Mesothelial cell of epicardium (in vitro differentiated cells): Measurements from ENCODE around the gene STK10. TPM values are rescaled to one million over a fixed set of nuclear protein-coding genes. Genes with fewer than 3 reads are reported as not detected.

ENCODE experiments used
- DNase-seq, 2 experiments: peaks; one replicate each; pipeline ENCODE4 v3.0.0; 2021; ENCODE audit warnings: low spot score in 2 of 2; ENCODE audit not compliant: unreplicated experiment in 2 of 2
- H3K27ac Mint-ChIP-seq: 2 replicates; pipeline ENCODE4 v1.8.0; 2021; ENCODE audit warnings: mixed read lengths
- H3K27me3 Mint-ChIP-seq: 2 replicates; pipeline ENCODE4 v1.8.0; 2021; ENCODE audit warnings: low read depth, mixed read lengths
- H3K36me3 Mint-ChIP-seq: 2 replicates; pipeline ENCODE4 v1.8.0; 2021; ENCODE audit warnings: mixed read lengths
- H3K4me1 Mint-ChIP-seq: 2 replicates; pipeline ENCODE4 v1.8.0; 2021; ENCODE audit warnings: mixed read lengths
- H3K4me3 Mint-ChIP-seq: 2 replicates; pipeline ENCODE4 v1.8.0; 2021; ENCODE audit warnings: mild to moderate bottlenecking, moderate library complexity, mixed read lengths
- H3K9me3 Mint-ChIP-seq: 2 replicates; pipeline ENCODE4 v1.8.0; 2021; ENCODE audit warnings: mixed read lengths
- total RNA-seq: library from RNA; stranded (reverse); gene quantifications from 3 replicates; pipeline ENCODE4 v1.2.1, GENCODE V29; 2021
- TF ChIP-seq, protein P1 (sequence below): fragments of 200-600 bp; sonication (generic); IDR thresholded peaks from one replicate; pipeline ENCODE4 v1.5.0; 2021; ENCODE audit warnings: antibody characterized with exemption; ENCODE audit not compliant: unreplicated experiment

The STK10 gene
- total RNA-seq, 1 donor from 2014 or later = 15.5 TPM

DNA sequence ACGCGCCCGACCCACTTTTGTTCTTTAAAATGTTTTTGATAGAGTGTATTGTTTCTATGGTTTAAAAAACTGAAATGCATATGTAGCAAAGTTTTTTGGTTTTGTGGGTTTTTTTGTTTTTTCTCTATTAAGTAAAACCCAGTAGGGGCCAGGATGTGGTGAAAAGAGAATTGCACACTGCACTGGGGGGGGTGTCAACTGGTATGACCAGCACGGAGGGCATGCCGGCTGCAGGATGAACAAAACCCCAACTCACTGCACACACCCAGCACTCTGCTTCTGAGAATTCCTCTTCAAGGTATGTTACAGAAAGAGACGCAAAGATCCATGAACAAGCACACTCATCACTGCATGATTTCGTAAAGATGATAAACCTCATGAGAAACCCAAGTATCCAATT lies 75.0 kb downstream of the STK10 start:
- DNase-seq = no peak
- no peak overlapping the region for H3K27ac Mint-ChIP-seq

DNA sequence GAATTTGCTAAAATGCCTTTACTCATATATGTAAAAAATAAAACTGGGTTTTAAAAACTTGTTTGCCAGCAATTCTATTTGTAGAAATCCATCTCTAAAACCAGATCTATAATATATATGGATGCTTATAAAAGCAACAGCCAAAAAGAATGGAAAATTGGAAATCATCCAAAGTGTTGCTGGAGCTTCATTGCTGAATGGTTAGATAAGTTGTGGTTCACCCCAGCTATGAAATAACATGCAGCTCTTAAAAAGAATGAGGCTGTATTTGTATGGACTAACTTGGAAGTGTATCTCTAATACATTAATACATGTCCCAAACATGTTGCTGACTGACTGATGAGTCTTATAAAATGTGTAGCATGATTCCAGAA lies 76.2 kb downstream of the STK10 start:
- Mint-ChIP-seq H3K36me3 (peaks cover 4% of the 10 kb centered on the region), H3K4me3 (no peak overlapping the region), H3K27ac (peak overlapping the region; percentile 82), H3K27me3 (no peaks in the 10 kb centered on the region), H3K4me1 (peaks cover 37% of the 10 kb centered on the region), H3K9me3 (no peaks in the 10 kb centered on the region)
- DNase-seq = no peak
- TF ChIP-seq, protein P1, sequence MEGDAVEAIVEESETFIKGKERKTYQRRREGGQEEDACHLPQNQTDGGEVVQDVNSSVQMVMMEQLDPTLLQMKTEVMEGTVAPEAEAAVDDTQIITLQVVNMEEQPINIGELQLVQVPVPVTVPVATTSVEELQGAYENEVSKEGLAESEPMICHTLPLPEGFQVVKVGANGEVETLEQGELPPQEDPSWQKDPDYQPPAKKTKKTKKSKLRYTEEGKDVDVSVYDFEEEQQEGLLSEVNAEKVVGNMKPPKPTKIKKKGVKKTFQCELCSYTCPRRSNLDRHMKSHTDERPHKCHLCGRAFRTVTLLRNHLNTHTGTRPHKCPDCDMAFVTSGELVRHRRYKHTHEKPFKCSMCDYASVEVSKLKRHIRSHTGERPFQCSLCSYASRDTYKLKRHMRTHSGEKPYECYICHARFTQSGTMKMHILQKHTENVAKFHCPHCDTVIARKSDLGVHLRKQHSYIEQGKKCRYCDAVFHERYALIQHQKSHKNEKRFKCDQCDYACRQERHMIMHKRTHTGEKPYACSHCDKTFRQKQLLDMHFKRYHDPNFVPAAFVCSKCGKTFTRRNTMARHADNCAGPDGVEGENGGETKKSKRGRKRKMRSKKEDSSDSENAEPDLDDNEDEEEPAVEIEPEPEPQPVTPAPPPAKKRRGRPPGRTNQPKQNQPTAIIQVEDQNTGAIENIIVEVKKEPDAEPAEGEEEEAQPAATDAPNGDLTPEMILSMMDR = no peak

More for the DNA sequence above, 75.0 kb downstream of the STK10 start:
- H3K4me3 Mint-ChIP-seq = no peak overlapping the region
- TF ChIP-seq, protein P1 = no peak
- no peaks in the 10 kb centered on the region for H3K27me3 Mint-ChIP-seq
- no peaks in the 10 kb centered on the region for H3K9me3 Mint-ChIP-seq
- peaks cover 25% of the 10 kb centered on the region for H3K4me1 Mint-ChIP-seq
- peaks cover 4% of the 10 kb centered on the region for H3K36me3 Mint-ChIP-seq

DNA sequence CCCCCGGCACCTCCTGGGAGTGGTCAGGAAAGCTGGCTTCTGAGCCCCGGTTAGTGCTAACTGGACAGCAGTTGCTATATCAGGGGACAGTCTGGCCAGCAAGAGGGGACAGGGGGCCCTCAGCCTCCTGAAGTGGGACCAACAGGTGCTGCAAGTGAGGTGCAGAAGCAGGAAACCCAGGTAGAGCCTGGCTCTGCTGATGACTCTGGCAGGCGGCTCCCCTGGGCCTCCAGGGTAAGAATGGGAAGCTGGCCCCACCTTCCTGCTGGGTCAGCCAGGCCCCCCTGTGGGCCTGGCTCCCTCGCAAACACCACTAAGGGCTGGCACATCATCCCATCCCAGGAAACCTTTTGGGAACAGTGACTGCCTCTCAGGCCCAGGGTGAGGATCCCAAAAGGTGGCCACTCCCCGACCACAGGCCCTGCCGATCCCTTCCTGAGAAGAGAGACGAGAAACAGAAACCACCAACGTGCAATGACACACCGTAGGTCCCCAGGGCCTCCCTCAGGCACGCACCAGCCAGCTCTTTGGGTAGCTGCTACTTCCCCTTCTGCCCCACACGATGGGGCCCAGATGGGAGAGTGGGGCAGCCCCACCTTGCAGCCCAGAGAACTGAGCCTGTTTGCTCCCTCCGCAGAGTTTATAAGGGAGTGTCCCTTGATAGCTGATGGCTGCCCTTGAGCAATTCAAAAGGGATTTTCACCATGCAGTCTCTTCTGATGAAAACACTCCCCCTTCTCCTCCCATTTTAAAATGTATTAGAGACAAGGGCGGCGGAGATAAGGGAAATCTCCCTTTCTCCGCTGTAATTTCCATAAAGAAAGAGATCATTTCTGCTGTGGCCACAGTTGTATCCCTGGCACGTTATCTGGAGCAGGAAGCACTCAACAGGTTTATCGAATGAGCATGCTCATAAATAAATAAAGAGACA lies 76.8 kb downstream of the STK10 start:
- TF ChIP-seq, protein P1 = no peak
- Mint-ChIP-seq H3K4me1 (peaks cover 39% of the 10 kb centered on the region), H3K4me3 (peak overlapping the region; percentile 22), H3K9me3 (no peaks in the 10 kb centered on the region), H3K27ac (peak overlapping the region; percentile 82), H3K36me3 (peaks cover 4% of the 10 kb centered on the region), H3K27me3 (no peaks in the 10 kb centered on the region)
- no peak for DNase-seq

DNA sequence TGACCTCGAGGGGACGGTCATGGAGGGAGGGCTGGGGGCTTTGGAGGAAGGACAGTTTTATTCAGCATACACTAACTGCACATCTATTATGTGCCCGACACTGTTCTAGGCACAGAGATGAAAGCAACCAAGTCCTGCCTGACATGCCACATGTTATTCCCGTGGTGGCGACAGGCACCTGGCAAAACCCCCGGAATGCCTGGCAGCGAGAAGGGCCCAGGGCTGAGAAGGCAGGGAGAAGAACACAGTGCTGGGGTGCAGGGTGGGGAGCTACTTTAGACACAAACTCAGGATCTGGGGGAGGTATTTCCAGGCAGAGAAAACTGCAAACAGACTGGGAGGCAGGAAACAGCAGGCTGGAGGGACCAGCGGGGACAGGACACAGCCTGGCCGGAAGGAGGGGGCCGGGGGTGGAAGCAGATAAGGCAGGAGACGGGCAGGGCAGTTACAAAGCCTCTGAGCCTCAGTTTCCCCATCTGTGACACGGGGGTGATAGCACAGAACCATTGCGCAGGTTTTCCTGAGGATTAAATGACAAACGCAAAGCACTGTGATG lies 77.7 kb downstream of the STK10 start:
- Mint-ChIP-seq H3K27ac (peak overlapping the region; percentile 72), H3K27me3 (no peaks in the 10 kb centered on the region), H3K4me3 (no peak overlapping the region), H3K36me3 (no peaks in the 10 kb centered on the region), H3K9me3 (no peaks in the 10 kb centered on the region), H3K4me1 (peaks cover 39% of the 10 kb centered on the region)
- TF ChIP-seq, protein P1 = no peak
- no peak for DNase-seq

DNA sequence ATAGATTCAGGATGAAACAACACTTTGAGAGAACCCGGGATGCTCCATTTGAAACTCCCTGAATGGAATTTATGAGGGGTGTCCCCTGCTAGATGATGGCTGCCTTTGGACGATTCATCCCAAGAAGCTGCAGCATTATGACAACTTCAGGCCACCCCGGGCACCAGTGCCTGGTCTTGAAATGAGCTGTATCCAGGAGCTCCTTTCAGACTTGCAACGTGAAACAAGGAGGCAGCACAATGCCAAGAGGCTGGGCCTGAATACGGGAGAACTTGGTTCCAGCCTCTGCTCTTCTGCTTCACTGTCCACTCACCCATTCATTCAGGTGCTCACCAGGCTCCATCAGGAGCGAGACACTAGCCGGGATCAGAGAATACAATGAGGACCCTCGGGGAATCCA lies 78.3 kb downstream of the STK10 start:
- peak overlapping the region; percentile 72 for H3K27ac Mint-ChIP-seq
- H3K4me3 Mint-ChIP-seq = peak overlapping the region; percentile 6
- no peak for DNase-seq
- no peaks in the 10 kb centered on the region for H3K36me3 Mint-ChIP-seq
- H3K27me3 Mint-ChIP-seq = no peaks in the 10 kb centered on the region
- peaks cover 39% of the 10 kb centered on the region for H3K4me1 Mint-ChIP-seq
- no peaks in the 10 kb centered on the region for H3K9me3 Mint-ChIP-seq
- TF ChIP-seq, protein P1 = no peak
